Pancreas (tissue), 10 donors: Measurements from ENCODE around the gene CMTM7. TPM values are rescaled to one million over a fixed set of nuclear protein-coding genes. Genes with fewer than 3 reads are reported as not detected.

Experiments
- ATAC-seq, 4 donors: fragments of 200-7000 bp; cut with Tn5 transposase; one replicate each; pipeline versions ENCODE4 v1.8.0 to v1.9.1; 2020; ENCODE audit warnings: mild to moderate bottlenecking in 4 of 4, moderate library complexity in 4 of 4
- DNase-seq, 6 donors: peaks; one replicate each; pipeline ENCODE4 v3.0.0-alpha.2; 2020
- FAIRE-seq: peaks from 2 replicates; lab custom pipeline; 2012; peaks lifted over from hg19 to GRCh38; lab: Jason Lieb, UNC
- H3K27ac ChIP-seq, 4 donors: fragments of 200-600 bp; sonication (generic); 1 replicate in 3 of 4; 2 replicates in 1 of 4; pipeline versions ENCODE4 v1.5.0 to v1.8.0; 2020
- H3K27me3 ChIP-seq, 4 donors: fragments of 200-600 bp; one replicate each; pipeline ENCODE4 v1.8.0; 2021
- H3K36me3 ChIP-seq, 3 donors: fragments of 200-600 bp; sonication (generic) in 1 of 3; one replicate each; pipeline versions ENCODE4 v1.5.0 to v1.8.0; 2020 to 2021
- H3K4me1 ChIP-seq, 3 donors: fragments of 200-600 bp; one replicate each; pipeline ENCODE4 v1.8.0; 2021
- H3K4me3 ChIP-seq, 4 donors: fragments of 200-600 bp; sonication (generic) in 2 of 4; one replicate each; pipeline versions ENCODE4 v1.5.0 to v1.8.0; 2020 to 2021
- H3K9me3 ChIP-seq, 4 donors: fragments of 200-600 bp; one replicate each; pipeline ENCODE4 v1.8.0; 2021
- CTCF ChIP-seq, 4 donors: fragments of 200-600 bp; sonication (generic) in 3 of 4; IDR thresholded peaks; one replicate each; pipeline versions ENCODE4 v1.5.0 to v1.8.0; 2021; ENCODE audit warnings: antibody characterized with exemption in 4 of 4
- WGBS, 2 donors: extraction: QIAGEN DNeasy Blood & Tissue Kit; methylation state at CpG; one replicate each; pipeline ENCODE4 v1.1.7; 2013; 5-methylcytosine and 5-hydroxymethylcytosine counted together
- intact Hi-C, 3 donors: fragments of 100-400 bp; cut with DNase I; formaldehyde crosslinking; loops; one replicate each; pipeline versions ENCODE4 v1.11.1 to v1.14.2; 2022
- polyA plus RNA-seq, 2 donors: library from polyadenylated mRNA; stranded (reverse); fragments of 200-250 nt; gene quantifications; one replicate each; pipeline ENCODE4 v1.2.3, GENCODE V29; 2013
- total RNA-seq, 6 donors: library from RNA; stranded (reverse); fragmentation: NEBNext Ultra II Directional in 4 of 6; extraction: Animal tissue kit (Norgen Biotek cat#: 25700) in 4 of 6; gene quantifications; one replicate each; pipeline versions ENCODE4 v1.2.1 to v1.2.4, GENCODE V29; 2021 to 2023
- donor health status: healthy with polysubstance abuse.
- donor health status: DM: no; HTN: no; CAD: no; lungs with moderate emphysema.
- donor health status: DM: no; HTN: no; CAD: no.
- donor health status: control.
- donor health status: control.
- donor health status: Bipolar disorder and iron deficiency.
- donor health status: DM: yes; HTN: yes; CAD: no.
- donor health status: DM: no; HTN: no; CAD: no.
- donor health status: DM: no; HTN: no; CAD: no.
- donor health status: DM: yes; HTN: yes; CAD: no.

Gene CMTM7
- total and polyA plus RNA-seq, 8 donors: 6.1 to 23.8 (median 12.0) TPM

- Histone ChIP-seq H3K4me3 (no peak overlapping the region), H3K36me3 (no peaks in the 10 kb centered on the region), H3K27ac (no peak overlapping the region), H3K27me3 (no peaks in the 10 kb centered on the region), H3K4me1 (no peaks in the 10 kb centered on the region), H3K9me3 (no peaks in the 10 kb centered on the region)
- WGBS, 2 donors: 96 to 98% methylated on average over 3 of the region's 3 CpGs
- DNase-seq (no peak), FAIRE-seq (no peak), ATAC-seq (no peak)
- intact Hi-C loops: no loop called here
- TF ChIP-seq CTCF (IDR thresholded peaks at IDR 0.05): no peak
Observed at GRCh38 chr3:32442766-32443165, 51.1 kb downstream of the CMTM7 start.

- FAIRE-seq (no peak), DNase-seq (no peak), ATAC-seq (no peak)
- TF ChIP-seq CTCF (IDR thresholded peaks at IDR 0.05): no peak
- 80 to 94% methylated on average over 1 of the region's 1 CpG for WGBS, 2 donors
- no peaks in the 10 kb centered on the region for H3K4me1 ChIP-seq
- intact Hi-C loops: no loop called here
- H3K9me3 ChIP-seq: no peaks in the 10 kb centered on the region
- no peak overlapping the region for H3K27ac ChIP-seq
- H3K36me3 ChIP-seq: no peaks in the 10 kb centered on the region
- H3K27me3 ChIP-seq: no peaks in the 10 kb centered on the region
- no peak overlapping the region for H3K4me3 ChIP-seq
Observed at GRCh38 chr3:32443478-32443877, 51.8 kb downstream of the CMTM7 start.

- no peaks in the 10 kb centered on the region for H3K27me3 ChIP-seq
- intact Hi-C loops: no loop called here
- no peaks in the 10 kb centered on the region for H3K4me1 ChIP-seq
- FAIRE-seq (no peak), DNase-seq (no peak), ATAC-seq (no peak)
- H3K36me3 ChIP-seq: no peaks in the 10 kb centered on the region
- H3K9me3 ChIP-seq: no peaks in the 10 kb centered on the region
- no peak overlapping the region for H3K4me3 ChIP-seq
- no peak for TF ChIP-seq CTCF (IDR thresholded peaks at IDR 0.05)
- WGBS, 2 donors: 86 to 98% methylated on average over 1 of the region's 1 CpG
- H3K27ac ChIP-seq: no peak overlapping the region
Observed at GRCh38 chr3:32447865-32448400, 56.3 kb downstream of the CMTM7 start.

GRCh38 chr3:32448686-32449474, 57.2 kb downstream of the CMTM7 start:
- Histone ChIP-seq H3K9me3 (no peaks in the 10 kb centered on the region), H3K4me1 (no peaks in the 10 kb centered on the region), H3K4me3 (no peak overlapping the region), H3K27ac (no peak overlapping the region), H3K27me3 (no peaks in the 10 kb centered on the region), H3K36me3 (no peaks in the 10 kb centered on the region)
- FAIRE-seq: no peak
- peak in 2 of 4 donors; percentile 41 to 49 for ATAC-seq
- no peak for TF ChIP-seq CTCF (IDR thresholded peaks at IDR 0.05)
- intact Hi-C loops: no loop called here
- 84 to 87% methylated on average over 14 of the region's 14 CpGs for WGBS, 2 donors
- no peak for DNase-seq

- TF ChIP-seq CTCF (IDR thresholded peaks at IDR 0.05): no peak
- no peak for DNase-seq
- no peak overlapping the region for H3K27ac ChIP-seq
- FAIRE-seq: no peak
- H3K36me3 ChIP-seq: no peaks in the 10 kb centered on the region
- no peak overlapping the region for H3K4me3 ChIP-seq
- no peak for ATAC-seq
- H3K27me3 ChIP-seq: no peaks in the 10 kb centered on the region
- H3K4me1 ChIP-seq: no peaks in the 10 kb centered on the region
- no peaks in the 10 kb centered on the region for H3K9me3 ChIP-seq
- 91 to 98% methylated on average over 3 of the region's 3 CpGs for WGBS, 2 donors
- intact Hi-C loops: no loop called here
Observed at GRCh38 chr3:32449691-32450090, 58.0 kb downstream of the CMTM7 start.
